Measurements from ENCODE around the gene EIF5.

The EIF5 gene

GRCh38 chr14:103372552-103373304, 38.7 kb downstream of the EIF5 start:
- no peak for DNase-seq

DNA sequence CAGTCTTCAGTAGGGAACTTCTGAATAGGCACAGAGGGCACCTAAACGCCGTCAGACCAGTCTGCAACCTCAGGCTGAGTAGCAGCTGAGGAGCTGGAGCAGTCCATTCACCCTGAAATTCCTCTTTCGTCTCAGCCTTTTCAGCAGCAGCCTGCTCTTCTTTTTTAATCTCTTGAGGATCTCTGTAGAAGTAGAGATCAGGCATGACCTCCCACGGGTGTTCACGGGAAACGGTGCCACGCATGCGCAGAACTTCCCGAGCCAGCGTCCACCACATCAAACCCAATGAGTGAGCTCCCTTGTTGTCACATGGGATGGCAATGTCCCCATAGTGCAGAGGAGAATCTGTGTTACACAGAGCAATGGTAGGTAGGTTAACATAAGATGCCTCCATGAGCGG, 40.1 kb downstream of the EIF5 start:
- DNase-seq: no peak

DNA sequence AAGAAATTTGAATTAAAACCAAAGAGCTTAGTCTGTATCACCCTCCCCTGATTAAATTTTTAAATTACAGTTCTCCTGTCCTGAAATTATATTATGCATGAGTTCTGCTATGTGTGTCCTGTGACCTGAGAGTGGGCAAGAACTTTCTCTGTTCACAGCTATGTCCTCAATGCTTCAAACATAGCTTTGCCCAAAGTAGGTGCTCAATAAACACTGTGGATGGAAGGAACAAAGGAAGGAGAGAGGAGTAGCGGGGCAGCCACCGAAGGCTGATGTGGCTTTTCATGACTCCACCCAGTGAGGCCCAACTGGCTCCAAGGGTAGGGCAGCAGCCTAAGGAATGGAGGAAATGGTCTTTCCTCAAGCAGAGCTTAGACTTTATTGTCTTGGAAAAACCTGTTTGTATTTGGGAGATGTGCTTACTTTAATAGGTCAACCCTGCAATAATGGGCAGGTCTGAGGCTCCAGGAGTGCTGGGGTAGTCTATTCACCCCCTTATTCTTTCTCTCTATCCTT, 43.5 kb downstream of the EIF5 start:
- no peak for DNase-seq

- no peak for DNase-seq
These were observed 44.2 kb downstream of the EIF5 start for GRCh38 chr14:103378038-103378854.

DNA sequence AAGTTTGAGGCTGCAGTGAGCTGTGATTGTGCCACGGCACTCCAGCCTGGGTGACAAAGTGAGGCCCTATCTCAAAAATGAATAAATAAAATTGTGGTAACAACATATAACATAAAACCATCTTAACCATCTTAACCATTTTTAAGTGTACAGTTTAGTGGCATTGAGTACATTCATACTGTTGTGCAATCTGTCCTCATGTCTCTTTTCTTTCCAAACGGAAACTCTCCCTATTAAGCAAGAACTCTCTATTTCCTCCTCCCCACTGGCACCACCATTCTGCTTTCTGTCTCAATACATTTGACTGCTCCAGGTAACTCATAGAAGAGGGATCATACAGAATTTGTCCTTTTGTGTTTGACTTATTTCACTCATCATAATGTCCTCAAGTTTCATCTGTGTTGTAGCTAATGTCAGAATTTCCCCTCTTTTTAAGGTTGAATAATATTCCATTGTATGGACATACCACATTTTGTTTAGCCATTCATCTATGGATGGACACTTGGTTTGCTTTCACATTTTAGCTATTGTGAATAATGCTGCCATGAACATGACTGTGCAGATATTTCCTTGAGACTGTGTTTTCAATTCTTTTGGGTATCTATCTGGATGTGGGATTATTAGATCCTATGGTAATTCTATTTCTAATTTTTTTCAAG, 46.8 kb downstream of the EIF5 start:
- DNase-seq: no peak

- no peak for DNase-seq
These were observed 48.3 kb downstream of the EIF5 start for GRCh38 chr14:103382376-103382775.

DNA sequence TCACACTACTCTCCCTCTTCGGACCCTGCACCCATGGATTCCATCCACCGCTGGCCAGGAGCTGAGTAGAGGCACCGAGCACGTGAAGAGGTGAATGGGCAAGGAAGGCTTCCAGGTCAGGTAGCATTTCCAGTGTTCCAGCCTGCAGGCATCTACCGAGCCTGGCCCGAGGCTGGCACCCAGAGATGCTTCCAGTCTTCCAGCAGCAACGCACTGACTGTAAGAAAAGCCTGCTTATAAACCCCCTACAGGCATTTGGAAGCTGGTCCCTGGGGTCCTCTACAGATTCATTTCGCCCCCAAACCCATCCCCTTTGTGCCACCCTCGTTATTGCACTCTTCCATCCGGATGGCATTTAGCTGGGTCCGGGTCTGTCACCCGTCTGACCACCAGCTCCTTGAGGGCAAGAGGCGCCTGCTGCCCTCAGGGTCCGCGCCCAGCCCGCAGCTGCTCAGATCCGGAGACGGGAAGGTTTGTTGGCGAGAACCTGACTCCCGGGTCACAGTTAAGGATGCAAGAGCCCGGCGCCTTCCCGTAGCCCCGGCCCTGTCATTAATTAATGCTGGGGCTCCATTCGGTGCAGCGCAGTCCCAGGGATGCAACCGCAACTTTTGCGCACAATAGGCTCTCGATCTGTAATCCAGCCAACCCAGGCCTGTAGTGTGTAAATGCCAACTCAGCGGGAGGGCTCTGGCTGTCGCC, 50.6 kb downstream of the EIF5 start:
- no peak for DNase-seq

DNA sequence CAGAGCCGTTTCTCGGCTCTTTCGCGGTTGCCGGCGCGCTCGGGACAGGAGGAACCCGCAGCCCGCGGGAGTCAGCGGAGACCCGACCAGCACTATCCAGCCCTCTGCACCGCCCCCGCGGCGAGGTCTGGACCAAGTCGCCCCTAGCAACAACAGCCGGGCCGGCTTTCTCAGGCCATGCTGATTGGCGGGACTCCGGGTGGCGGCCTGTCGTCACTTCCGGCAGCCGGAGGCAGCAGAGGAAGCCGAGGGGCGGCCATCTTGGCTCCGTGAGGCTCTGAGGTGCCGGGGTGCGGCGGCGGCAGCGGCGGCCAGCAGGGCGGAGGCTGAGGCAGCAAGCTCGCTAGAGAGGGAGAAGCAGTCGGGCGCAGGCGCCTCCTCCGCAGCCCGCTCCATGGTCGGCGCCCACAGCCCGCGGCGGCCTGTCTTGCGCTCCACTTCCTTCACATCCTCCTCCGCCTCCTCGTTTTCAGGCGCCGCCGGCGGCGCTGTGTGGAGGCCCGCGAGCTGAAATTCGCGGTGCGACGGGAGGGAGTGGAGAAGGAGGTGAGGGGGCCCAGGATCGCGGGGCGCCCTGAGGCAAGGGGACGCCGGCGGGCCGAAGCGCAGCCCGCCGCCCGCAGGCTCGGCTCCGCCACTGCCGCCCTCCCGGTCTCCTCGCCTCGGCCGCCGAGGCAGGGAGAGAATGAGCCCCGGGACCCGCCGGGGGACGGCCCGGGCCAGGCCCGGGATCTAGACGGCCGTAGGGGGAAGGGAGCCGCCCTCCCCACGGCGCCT, 51.3 kb downstream of the EIF5 start, which contains the start of gene MARK3:
TSS of gene MARK3 (plus strand) at position 264 of the 777 bp plus-strand sequence. CDS start 615 bp downstream, outside the sequence.
- DNase-seq: peak; percentile 97

- peak; percentile 38 for DNase-seq
These were observed 52.1 kb downstream of the EIF5 start for GRCh38 chr14:103385929-103386712.

GRCh38 chr14:103386713-103387329, 52.8 kb downstream of the EIF5 start:
- DNase-seq: no peak

DNA sequence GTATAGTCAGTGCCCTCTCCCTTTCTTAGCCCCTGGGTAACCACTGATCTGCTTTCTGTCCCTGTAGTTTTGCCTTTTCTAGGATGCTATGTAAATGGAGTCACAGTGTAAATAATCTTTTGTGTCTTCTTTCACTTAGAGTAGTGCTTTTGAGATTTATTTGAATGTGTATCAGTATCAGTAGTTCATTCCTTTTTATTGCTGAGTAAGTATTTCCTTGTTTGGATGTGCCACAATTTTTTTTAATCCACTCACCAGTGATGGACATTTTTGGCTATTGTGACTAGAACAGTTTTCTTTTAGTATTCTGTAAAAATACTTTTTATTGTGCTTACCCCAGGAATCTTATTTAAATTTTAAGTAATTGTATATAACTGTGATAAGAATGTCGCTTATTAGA, 54.6 kb downstream of the EIF5 start:
- no peak for DNase-seq

DNA sequence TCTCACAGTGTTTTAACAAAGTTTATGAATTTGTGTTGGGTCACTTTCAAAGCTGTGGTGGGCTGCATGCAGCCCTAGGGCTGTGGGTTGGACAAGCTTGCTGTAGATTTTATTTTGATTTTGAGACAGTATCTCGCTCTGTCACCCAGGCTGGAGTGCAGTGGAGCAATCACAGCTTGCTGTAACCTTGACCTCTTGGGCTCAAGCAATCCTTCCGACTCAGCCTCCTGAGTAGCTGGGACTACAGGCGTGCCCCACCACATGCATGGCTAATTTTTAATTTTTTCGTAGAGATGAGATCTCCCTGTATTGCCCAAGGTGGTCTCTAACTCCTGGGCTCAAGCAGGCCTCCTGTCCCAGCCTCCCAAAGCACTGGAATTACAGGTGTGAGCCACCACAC, 56.6 kb downstream of the EIF5 start:
- no peak for DNase-seq

GRCh38 chr14:103391048-103391447, 57.0 kb downstream of the EIF5 start:
- DNase-seq: peak; percentile 36

DNA sequence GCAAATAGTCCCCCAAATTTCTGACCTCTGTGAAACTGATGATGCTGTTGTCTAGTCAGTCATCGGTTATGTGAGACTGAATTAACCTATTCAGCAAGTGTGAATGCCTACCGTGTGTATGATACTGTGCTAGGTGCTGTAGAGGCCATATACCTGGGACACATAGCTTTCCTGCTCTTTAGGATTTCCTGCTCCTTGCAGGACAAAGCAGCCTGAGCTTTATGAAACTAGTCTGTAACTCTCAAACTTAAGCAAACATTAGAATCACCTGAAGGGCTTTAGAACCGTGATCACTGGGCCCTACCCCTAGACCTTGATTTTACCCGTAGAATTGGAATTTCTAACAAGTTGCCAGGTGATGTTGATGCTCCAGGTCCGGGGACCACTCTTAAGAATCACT, 58.1 kb downstream of the EIF5 start:
- no peak for DNase-seq

DNA sequence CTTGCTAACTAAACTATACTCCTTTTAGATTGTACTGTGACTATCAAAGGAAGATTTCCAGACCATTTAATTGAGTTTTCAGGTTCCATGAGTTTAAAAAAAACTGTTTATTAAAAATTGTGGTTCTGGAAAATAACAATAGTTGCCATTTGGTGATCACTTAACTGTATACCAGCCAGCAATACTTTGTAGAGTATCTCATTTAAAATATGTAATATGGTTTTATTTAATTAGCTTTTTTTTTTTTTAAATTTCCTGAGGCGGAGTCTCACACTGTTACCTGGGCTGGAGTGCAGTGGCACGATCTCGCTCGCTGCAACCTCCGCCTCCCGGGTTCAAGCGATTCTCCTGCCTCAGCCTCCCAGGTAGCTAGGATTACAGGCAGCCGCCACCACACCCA, 58.5 kb downstream of the EIF5 start:
- DNase-seq: no peak

DNA sequence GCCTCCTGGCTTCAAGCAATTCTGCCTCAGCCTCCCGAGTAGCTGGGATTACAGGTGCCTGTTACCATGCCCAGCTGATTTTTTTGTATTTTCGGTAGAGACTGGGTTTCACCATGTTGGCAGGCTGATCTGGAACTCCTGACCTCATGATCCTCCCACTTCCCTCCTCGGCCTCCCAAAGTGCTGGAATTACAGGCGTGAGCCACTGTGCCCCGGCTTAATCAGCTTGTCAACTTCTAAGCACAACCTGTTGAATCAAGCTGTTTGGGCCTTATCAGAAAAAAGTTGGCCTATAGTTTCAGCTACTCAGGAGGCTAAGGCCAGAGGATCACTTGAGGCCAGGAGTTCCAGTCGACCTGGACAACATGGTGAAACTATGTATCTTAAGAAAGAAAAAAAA, 59.0 kb downstream of the EIF5 start:
- DNase-seq: no peak

DNA sequence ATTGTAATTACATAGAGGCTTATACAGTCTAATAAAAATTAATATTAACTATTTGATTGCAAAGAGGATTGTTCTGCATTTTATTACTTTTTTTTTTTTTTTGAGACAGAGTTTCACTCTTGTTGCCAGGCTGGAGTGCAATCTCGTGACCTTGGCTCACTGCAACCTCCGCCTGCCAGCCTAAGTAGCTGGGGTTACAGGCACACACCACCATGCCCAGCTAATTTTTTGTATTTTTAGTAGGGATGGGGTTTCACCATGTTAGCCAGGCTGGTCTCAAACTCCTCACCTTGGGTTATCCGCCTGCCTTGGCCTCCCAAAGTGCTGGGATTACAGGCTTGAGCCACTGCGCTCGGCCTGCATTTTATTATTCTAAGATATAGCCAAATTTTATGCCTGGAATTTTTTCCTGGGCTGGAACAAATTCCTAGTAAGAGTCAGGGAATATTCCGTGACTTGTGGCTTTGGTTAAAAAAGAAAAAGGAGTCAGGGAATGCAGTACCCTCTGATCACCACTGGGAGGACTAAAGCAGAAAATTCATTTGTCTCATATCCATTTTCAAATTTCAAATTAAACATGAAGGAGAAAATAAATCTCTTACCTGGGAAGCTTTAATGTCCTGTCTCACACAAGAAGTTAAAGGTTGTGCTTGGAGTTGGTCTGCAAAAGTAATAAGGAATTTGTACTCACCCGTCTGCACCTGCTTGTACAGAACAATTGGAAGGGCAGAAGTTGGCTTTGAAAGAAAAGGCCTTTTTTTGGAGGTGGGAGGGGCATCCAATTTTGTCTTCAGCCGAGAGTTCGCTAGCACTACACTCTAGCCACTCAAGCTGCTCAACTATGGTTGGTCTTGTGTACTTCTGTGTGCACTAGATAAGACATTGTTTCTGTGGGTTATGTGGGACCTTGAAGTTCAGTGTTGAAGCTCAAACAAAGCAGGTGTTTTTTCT, 59.9 kb downstream of the EIF5 start:
- no peak for DNase-seq

Measured in stimulated activated CD4-positive, alpha-beta T cell treated with anti-CD3 and anti-CD28 coated beads, Interleukin-4, amount 100 ng/mL, for 1 hour (primary cell).